Upper lobe of left lung (tissue), 4 donors: ENCODE measurements around the gene JMY.

ENCODE experiments used
- EP300 ChIP-seq, 4 donors: sonication (generic); formaldehyde crosslinking; IDR thresholded peaks; one replicate each; pipeline ENCODE4 v1.5.1; 2017; ENCODE audit warnings: antibody characterized with exemption in 4 of 4, control low read depth in 2 of 4
- POLR2A ChIP-seq, 4 donors: fragments of 450-650 bp; IDR thresholded peaks; one replicate each; pipeline ENCODE4 v1.5.1; 2016 to 2017; ENCODE audit warnings: antibody characterized with exemption in 4 of 4, mild to moderate bottlenecking in 2 of 4

DNA sequence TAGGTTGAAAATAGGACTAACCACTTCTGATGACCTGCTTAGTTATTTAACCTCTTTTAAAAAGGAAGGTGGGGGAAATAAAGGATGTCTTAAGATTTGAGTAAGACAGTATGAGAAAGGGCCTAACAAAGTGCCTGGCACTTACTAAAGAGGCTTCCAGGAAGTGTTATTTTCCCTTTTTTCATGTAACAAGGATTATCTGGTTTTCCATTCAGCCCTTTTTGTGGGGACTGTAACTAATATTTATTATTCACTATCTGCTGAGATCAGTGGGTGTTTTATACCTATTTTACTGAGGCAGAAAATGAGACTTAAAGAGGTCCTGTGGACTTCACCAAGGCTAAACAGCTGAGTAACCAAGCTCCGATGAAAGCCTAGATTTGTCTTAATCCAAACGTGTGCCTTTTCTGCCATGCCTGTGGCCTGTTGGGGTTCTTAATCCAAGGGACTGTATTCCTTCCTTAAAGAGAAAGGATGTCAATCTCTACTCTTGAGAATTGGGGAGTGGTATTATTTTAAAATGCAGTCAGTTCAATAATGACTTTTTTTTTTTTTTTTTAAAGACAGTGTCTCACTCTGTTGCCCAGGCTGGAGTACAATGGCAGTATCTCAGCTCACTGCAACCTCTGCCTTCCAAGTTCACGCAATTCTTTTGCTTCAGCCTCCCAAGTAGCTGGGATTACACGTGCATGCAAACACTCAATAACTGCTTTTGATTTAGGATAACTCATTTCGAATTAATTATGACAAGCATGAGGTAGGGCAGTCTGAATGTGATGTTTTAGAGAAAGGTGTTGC, 6.5 kb downstream of the JMY start:
- no peak for TF ChIP-seq POLR2A (IDR thresholded peaks at IDR 0.05)
- no peak for TF ChIP-seq EP300 (IDR thresholded peaks at IDR 0.05)
